Ectodermal cell (in vitro differentiated cells): ENCODE data around the gene EEF2.

Experiments used
- H3K27ac ChIP-seq: 2 replicates; pipeline ENCODE4 v1.7.0; 2013; ENCODE audit warnings: mild to moderate bottlenecking, low read depth, low read length; ENCODE audit not compliant: insufficient read depth, poor library complexity, severe bottlenecking
- H3K27me3 ChIP-seq: 2 replicates; pipeline ENCODE4 v1.7.0; 2013; ENCODE audit warnings: mild to moderate bottlenecking, low read length; ENCODE audit not compliant: insufficient read depth, control insufficient read depth, poor library complexity, severe bottlenecking
- H3K36me3 ChIP-seq: one replicate; pipeline ENCODE4 v1.7.0; 2013; ENCODE audit warnings: low read length; ENCODE audit not compliant: control insufficient read depth, insufficient read depth
- H3K4me1 ChIP-seq: one replicate; pipeline ENCODE4 v1.7.0; 2013; ENCODE audit warnings: low read length; ENCODE audit not compliant: control insufficient read depth, insufficient read depth
- H3K4me3 ChIP-seq: 2 replicates; pipeline ENCODE4 v1.7.0; 2013; ENCODE audit warnings: low read depth, low read length, control low read depth; ENCODE audit not compliant: insufficient read depth
- H3K9me3 ChIP-seq: 2 replicates; pipeline ENCODE4 v1.7.0; 2013; ENCODE audit warnings: mild to moderate bottlenecking, low read length, moderate library complexity; ENCODE audit not compliant: control insufficient read depth
- WGBS, 2 experiments: methylation state at CpG; one replicate each; pipeline ENCODE4 v1.1.7; 2013; ENCODE audit warnings: missing lambda C conversion rate in 2 of 2; 5-methylcytosine and 5-hydroxymethylcytosine counted together

The EEF2 gene

DNA sequence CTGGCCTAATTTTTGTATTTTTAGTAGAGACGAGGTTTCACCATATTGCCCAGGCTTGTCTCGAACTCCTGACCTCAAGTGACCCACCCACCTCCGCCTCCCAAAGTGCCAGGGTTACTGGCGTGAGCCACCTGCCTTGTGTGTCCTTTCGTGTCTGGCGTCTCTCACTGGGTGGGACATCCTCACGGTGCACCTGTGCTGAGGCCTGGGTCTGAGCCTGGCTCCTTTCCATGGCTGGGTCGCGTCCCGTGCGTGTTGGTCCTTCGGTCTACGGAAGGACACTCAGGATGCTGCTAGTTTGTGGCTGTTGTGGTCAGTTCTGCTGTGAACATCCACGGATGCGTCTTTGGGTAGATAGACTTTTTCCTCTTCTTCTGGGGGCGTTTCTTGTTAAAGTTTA lies 41.9 kb upstream of the EEF2 start:
- H3K9me3 ChIP-seq: no peaks in the 10 kb centered on the region
- no peak overlapping the region for H3K4me3 ChIP-seq
- no peaks in the 10 kb centered on the region for H3K4me1 ChIP-seq
- WGBS, 2 experiments: 96% methylated on average over 15 to 16 of the region's 16 CpGs
- H3K27ac ChIP-seq: no peak overlapping the region
- no peaks in the 10 kb centered on the region for H3K27me3 ChIP-seq
- H3K36me3 ChIP-seq: peaks cover 30% of the 10 kb centered on the region

- 71% methylated on average over 11 of the region's 11 CpGs for WGBS, 2 experiments
- no peaks in the 10 kb centered on the region for H3K9me3 ChIP-seq
Observed at GRCh38 chr19:4025317-4025716, 40.1 kb upstream of the EEF2 start.

GRCh38 chr19:4023600-4024398 lies 38.5 kb upstream of the EEF2 start:
- H3K36me3 ChIP-seq: peaks cover 24% of the 10 kb centered on the region
- no peak overlapping the region for H3K4me3 ChIP-seq
- H3K9me3 ChIP-seq: no peaks in the 10 kb centered on the region
- 92 to 93% methylated on average over 34 of the region's 34 CpGs for WGBS, 2 experiments
- no peaks in the 10 kb centered on the region for H3K4me1 ChIP-seq
- no peaks in the 10 kb centered on the region for H3K27me3 ChIP-seq
- no peak overlapping the region for H3K27ac ChIP-seq

More at GRCh38 chr19:4025317-4025716, 40.1 kb upstream of the EEF2 start:
- no peaks in the 10 kb centered on the region for H3K4me1 ChIP-seq
- peaks cover 30% of the 10 kb centered on the region for H3K36me3 ChIP-seq
- H3K27ac ChIP-seq: no peak overlapping the region
- no peaks in the 10 kb centered on the region for H3K27me3 ChIP-seq
- no peak overlapping the region for H3K4me3 ChIP-seq

DNA sequence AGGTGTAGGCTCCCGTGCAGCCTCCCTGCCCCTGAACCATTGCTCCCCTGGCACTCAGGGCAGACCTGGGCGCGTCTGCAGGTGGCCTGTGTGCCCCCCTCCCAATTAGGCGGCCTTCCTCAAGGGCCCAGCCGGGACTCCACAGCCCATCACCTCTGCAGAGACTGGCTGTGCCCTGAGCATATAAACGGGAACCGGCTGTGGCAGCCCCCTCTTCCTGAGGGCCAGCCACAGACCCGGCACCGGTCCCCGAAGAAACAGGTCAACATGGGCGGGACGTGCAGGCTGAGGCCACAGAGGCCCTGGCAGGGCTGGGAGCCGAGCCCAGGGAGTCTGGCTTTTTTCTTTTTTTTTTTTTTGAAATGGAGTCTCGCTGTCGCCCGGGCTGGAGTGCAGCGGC lies 34.3 kb upstream of the EEF2 start:
- Histone ChIP-seq H3K9me3 (no peaks in the 10 kb centered on the region), H3K4me3 (no peak overlapping the region), H3K27ac (no peak overlapping the region), H3K27me3 (no peaks in the 10 kb centered on the region), H3K4me1 (no peaks in the 10 kb centered on the region), H3K36me3 (peaks cover 19% of the 10 kb centered on the region)
- WGBS, 2 experiments: 89 to 93% methylated on average over 17 of the region's 17 CpGs

GRCh38 chr19:4018775-4019504 lies 33.7 kb upstream of the EEF2 start:
- H3K9me3 ChIP-seq: no peaks in the 10 kb centered on the region
- 95% methylated on average over 19 of the region's 19 CpGs for WGBS, 2 experiments
- H3K27me3 ChIP-seq: no peaks in the 10 kb centered on the region
- no peak overlapping the region for H3K4me3 ChIP-seq
- H3K36me3 ChIP-seq: peaks cover 16% of the 10 kb centered on the region
- H3K4me1 ChIP-seq: no peaks in the 10 kb centered on the region
- no peak overlapping the region for H3K27ac ChIP-seq

GRCh38 chr19:4018140-4018613 lies 32.9 kb upstream of the EEF2 start:
- WGBS, 2 experiments: 94 to 96% methylated on average over 20 to 22 of the region's 22 CpGs
- no peaks in the 10 kb centered on the region for H3K9me3 ChIP-seq
- no peaks in the 10 kb centered on the region for H3K4me1 ChIP-seq
- no peaks in the 10 kb centered on the region for H3K27me3 ChIP-seq
- no peak overlapping the region for H3K27ac ChIP-seq
- peaks cover 17% of the 10 kb centered on the region for H3K36me3 ChIP-seq
- H3K4me3 ChIP-seq: no peak overlapping the region

DNA sequence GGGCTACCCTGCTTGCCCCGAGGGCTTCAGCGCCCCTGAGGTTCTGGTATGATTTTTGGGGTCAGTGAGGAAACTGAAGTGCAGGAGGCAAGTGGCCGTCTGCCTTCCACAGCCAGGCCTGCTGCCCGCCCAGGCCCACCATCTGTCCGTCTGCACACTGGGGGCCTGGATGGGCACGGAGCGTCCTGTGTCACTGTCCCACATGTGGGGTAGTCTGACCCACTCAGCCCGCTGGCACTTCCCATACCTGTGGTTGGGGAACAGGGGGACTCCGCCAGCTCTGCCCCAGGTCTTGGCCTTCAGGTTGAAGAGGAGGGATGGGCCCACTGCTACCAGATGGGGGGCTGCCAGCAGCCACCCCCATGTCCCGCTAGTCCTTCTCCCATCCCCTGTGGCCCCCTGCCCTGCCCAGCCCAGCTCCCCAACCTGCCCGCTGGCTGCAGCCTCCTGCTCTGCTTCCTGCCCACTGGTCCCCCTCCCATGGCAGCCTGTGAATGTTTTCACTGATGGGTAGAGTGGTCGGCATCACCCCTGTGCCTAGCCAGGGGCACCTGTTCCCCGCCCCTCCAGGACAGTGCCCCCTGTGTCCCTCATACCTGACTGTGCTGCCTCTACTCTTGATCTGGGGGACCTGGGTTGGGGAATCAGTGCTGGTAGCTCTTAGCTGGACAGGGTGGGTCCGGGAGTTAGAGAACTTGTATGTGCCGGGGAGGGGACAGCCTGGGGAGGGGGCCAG lies 31.8 kb upstream of the EEF2 start:
- Histone ChIP-seq H3K27me3 (no peaks in the 10 kb centered on the region), H3K27ac (no peak overlapping the region), H3K4me3 (no peak overlapping the region), H3K9me3 (no peaks in the 10 kb centered on the region), H3K4me1 (no peaks in the 10 kb centered on the region), H3K36me3 (peaks cover 20% of the 10 kb centered on the region)
- WGBS, 2 experiments: 94 to 96% methylated on average over 15 of the region's 15 CpGs

DNA sequence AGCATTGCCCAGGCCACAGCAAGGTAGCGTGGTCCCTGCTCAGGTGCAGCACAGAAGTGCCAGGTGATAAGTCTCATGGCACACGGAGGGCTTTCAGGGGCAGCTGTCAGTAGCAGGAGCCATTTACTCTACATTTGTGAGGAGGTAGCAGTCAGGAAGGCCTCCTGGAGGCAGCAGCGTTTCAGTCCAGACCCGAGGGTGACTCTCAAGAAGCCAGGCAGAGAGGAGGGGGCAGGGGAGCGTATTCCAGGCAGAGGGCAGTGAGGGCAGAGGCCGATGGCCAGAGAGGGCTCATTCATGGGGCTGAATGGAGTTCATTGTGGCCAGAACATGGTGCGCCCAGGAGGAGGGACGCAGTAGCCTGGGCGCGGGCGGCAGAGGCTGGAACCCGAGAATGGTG lies 31.2 kb upstream of the EEF2 start:
- Histone ChIP-seq H3K4me3 (no peak overlapping the region), H3K9me3 (no peaks in the 10 kb centered on the region), H3K4me1 (no peaks in the 10 kb centered on the region), H3K27me3 (no peaks in the 10 kb centered on the region), H3K27ac (no peak overlapping the region), H3K36me3 (peaks cover 20% of the 10 kb centered on the region)
- WGBS, 2 experiments: 93 to 95% methylated on average over 12 of the region's 12 CpGs

- Histone ChIP-seq H3K27ac (no peak overlapping the region), H3K9me3 (no peaks in the 10 kb centered on the region), H3K4me3 (no peak overlapping the region), H3K4me1 (peaks cover 3% of the 10 kb centered on the region), H3K27me3 (no peaks in the 10 kb centered on the region), H3K36me3 (peaks cover 20% of the 10 kb centered on the region)
- WGBS, 2 experiments: 95% methylated on average over 37 of the region's 37 CpGs
Observed at GRCh38 chr19:4015705-4016402, 30.6 kb upstream of the EEF2 start.
